ENCODE measurements around the gene SP8. TPM values are rescaled to one million over a fixed set of nuclear protein-coding genes. Genes with fewer than 3 reads are reported as not detected.

The SP8 gene
- total RNA-seq, 2 experiments from 2014 or later: 0.07 TPM; not detected in 1

- Mint-ChIP-seq H3K4me1 (ENCODE audit: low read depth) (peaks cover 13% of the 10 kb centered on the region), H3K36me3 (ENCODE audit: low read depth) (peaks cover 5% of the 10 kb centered on the region), H3K9me3 (peaks cover 3% of the 10 kb centered on the region), H3K27me3 (ENCODE audit: low read depth) (peaks cover 79% of the 10 kb centered on the region), H3K4me3 (no peak overlapping the region), H3K27ac (no peak overlapping the region)
- CTCF ChIA-PET: no interaction called here
- intact Hi-C loops (cut with micrococcal nuclease): no loop called here
- DNase-seq: no peak
Measured at GRCh38 chr7:20793248-20793647, 6.6 kb upstream of the SP8 start.

GRCh38 chr7:20791538-20792434 lies 5.1 kb upstream of the SP8 start:
- intact Hi-C loops (cut with micrococcal nuclease): no loop called here
- CTCF ChIA-PET: no interaction called here
- peaks cover 3% of the 10 kb centered on the region for H3K9me3 Mint-ChIP-seq
- H3K36me3 Mint-ChIP-seq (ENCODE audit: low read depth): peaks cover 8% of the 10 kb centered on the region
- H3K4me1 Mint-ChIP-seq (ENCODE audit: low read depth): peaks cover 9% of the 10 kb centered on the region
- H3K4me3 Mint-ChIP-seq: no peak overlapping the region
- H3K27ac Mint-ChIP-seq: no peak overlapping the region
- no peak for DNase-seq
- peaks cover 83% of the 10 kb centered on the region for H3K27me3 Mint-ChIP-seq (ENCODE audit: low read depth)

GRCh38 chr7:20790375-20790774 lies 3.7 kb upstream of the SP8 start:
- intact Hi-C loops (cut with micrococcal nuclease): no loop called here
- Mint-ChIP-seq H3K36me3 (ENCODE audit: low read depth) (peaks cover 8% of the 10 kb centered on the region), H3K9me3 (peaks cover 3% of the 10 kb centered on the region), H3K4me3 (no peak overlapping the region), H3K27me3 (ENCODE audit: low read depth) (peaks cover 84% of the 10 kb centered on the region), H3K4me1 (ENCODE audit: low read depth) (peaks cover 19% of the 10 kb centered on the region), H3K27ac (no peak overlapping the region)
- DNase-seq: no peak
- CTCF ChIA-PET: interaction anchor here (0.6 to 1.6 kb wide), 2 partner anchors 11 to 1223 kb away, joined by 4 to 5 read pairs; no protein-coding TSS in a partner anchor

- intact Hi-C loops (cut with micrococcal nuclease): loop anchor here (5.0 to 10.0 kb wide), 5 partner anchors 716 to 1294 kb away; partner anchors contain the start of genes CDCA7L, DNAH11 and POLR1F
- CTCF ChIA-PET: interaction anchor here (0.9 kb wide), 1 partner anchor 8 kb away, joined by 3 read pairs; no protein-coding TSS in a partner anchor
Measured at GRCh38 chr7:20788420-20788990, 1.8 kb upstream of the SP8 start.

GRCh38 chr7:20787660-20788419 lies 1.2 kb upstream of the SP8 start:
- peak overlapping the region; percentile 69 for H3K4me3 Mint-ChIP-seq
- intact Hi-C loops (cut with micrococcal nuclease): loop anchor here (2.0 to 10.0 kb wide), 6 partner anchors 639 to 1294 kb away; partner anchors contain the start of genes CDCA7L, DNAH11 and POLR1F
- DNase-seq: no peak
- CTCF ChIA-PET: no interaction called here
- H3K27ac Mint-ChIP-seq: no peak overlapping the region
- peaks cover 75% of the 10 kb centered on the region for H3K27me3 Mint-ChIP-seq (ENCODE audit: low read depth)
- peaks cover 4% of the 10 kb centered on the region for H3K9me3 Mint-ChIP-seq
- H3K36me3 Mint-ChIP-seq (ENCODE audit: low read depth): peaks cover 10% of the 10 kb centered on the region
- peaks cover 27% of the 10 kb centered on the region for H3K4me1 Mint-ChIP-seq (ENCODE audit: low read depth)

More at GRCh38 chr7:20788420-20788990, 1.8 kb upstream of the SP8 start:
- peaks cover 25% of the 10 kb centered on the region for H3K4me1 Mint-ChIP-seq (ENCODE audit: low read depth)
- H3K27me3 Mint-ChIP-seq (ENCODE audit: low read depth): peaks cover 76% of the 10 kb centered on the region
- peaks cover 5% of the 10 kb centered on the region for H3K9me3 Mint-ChIP-seq
- H3K4me3 Mint-ChIP-seq: no peak overlapping the region
- H3K36me3 Mint-ChIP-seq (ENCODE audit: low read depth): peaks cover 10% of the 10 kb centered on the region
- no peak for DNase-seq
- no peak overlapping the region for H3K27ac Mint-ChIP-seq

- CTCF ChIA-PET: interaction anchor here (1.5 kb wide), 1 partner anchor 10 kb away, joined by 3 read pairs; no protein-coding TSS in a partner anchor
- H3K9me3 Mint-ChIP-seq: peaks cover 2% of the 10 kb centered on the region
- H3K27ac Mint-ChIP-seq: no peak overlapping the region
Measured at GRCh38 chr7:20786421-20786778, 286 bp downstream of the SP8 start.

GRCh38 chr7:20786049-20786412 lies 655 bp downstream of the SP8 start:
- H3K27ac Mint-ChIP-seq: no peak overlapping the region
- CTCF ChIA-PET: interaction anchor here (1.5 kb wide), 1 partner anchor 9 kb away, joined by 3 read pairs; no protein-coding TSS in a partner anchor
- H3K4me3 Mint-ChIP-seq: peak overlapping the region; percentile 69
- peaks cover 70% of the 10 kb centered on the region for H3K27me3 Mint-ChIP-seq (ENCODE audit: low read depth)
- H3K9me3 Mint-ChIP-seq: peaks cover 2% of the 10 kb centered on the region
- intact Hi-C loops (cut with micrococcal nuclease): loop anchor here (1.0 to 10.0 kb wide), 8 partner anchors 10 to 1296 kb away; partner anchors contain the start of genes CDCA7L, DNAH11 and POLR1F
- peaks cover 7% of the 10 kb centered on the region for H3K36me3 Mint-ChIP-seq (ENCODE audit: low read depth)
- H3K4me1 Mint-ChIP-seq (ENCODE audit: low read depth): peaks cover 24% of the 10 kb centered on the region
- no peak for DNase-seq

More at GRCh38 chr7:20786421-20786778, 286 bp downstream of the SP8 start:
- intact Hi-C loops (cut with micrococcal nuclease): loop anchor here (1.0 to 10.0 kb wide), 8 partner anchors 10 to 1296 kb away; partner anchors contain the start of genes CDCA7L, DNAH11 and POLR1F
- Mint-ChIP-seq H3K36me3 (ENCODE audit: low read depth) (peaks cover 8% of the 10 kb centered on the region), H3K27me3 (ENCODE audit: low read depth) (peaks cover 74% of the 10 kb centered on the region), H3K4me3 (peak overlapping the region; percentile 69), H3K4me1 (ENCODE audit: low read depth) (peaks cover 26% of the 10 kb centered on the region)
- no peak for DNase-seq

- Mint-ChIP-seq H3K4me1 (ENCODE audit: low read depth) (peaks cover 24% of the 10 kb centered on the region), H3K36me3 (ENCODE audit: low read depth) (peaks cover 7% of the 10 kb centered on the region), H3K9me3 (peaks cover 4% of the 10 kb centered on the region), H3K4me3 (peak overlapping the region; percentile 69), H3K27ac (no peak overlapping the region), H3K27me3 (ENCODE audit: low read depth) (peaks cover 72% of the 10 kb centered on the region)
- CTCF ChIA-PET: interaction anchor here (1.5 kb wide), 1 partner anchor 9 kb away, joined by 3 read pairs; no protein-coding TSS in a partner anchor
- DNase-seq: no peak
- intact Hi-C loops (cut with micrococcal nuclease): loop anchor here (1.0 to 10.0 kb wide), 8 partner anchors 9 to 1297 kb away; partner anchors contain the start of genes CDCA7L, DNAH11 and POLR1F
Measured at GRCh38 chr7:20785157-20786048, 1.3 kb downstream of the SP8 start.

GRCh38 chr7:20784388-20785156 lies 2.1 kb downstream of the SP8 start:
- H3K36me3 Mint-ChIP-seq (ENCODE audit: low read depth): peaks cover 7% of the 10 kb centered on the region
- intact Hi-C loops (cut with micrococcal nuclease): loop anchor here (5.0 to 10.0 kb wide), 5 partner anchors 720 to 1298 kb away; partner anchors contain the start of genes CDCA7L, DNAH11 and POLR1F
- H3K4me3 Mint-ChIP-seq: no peak overlapping the region
- H3K9me3 Mint-ChIP-seq: peaks cover 4% of the 10 kb centered on the region
- H3K27me3 Mint-ChIP-seq (ENCODE audit: low read depth): peaks cover 72% of the 10 kb centered on the region
- peaks cover 24% of the 10 kb centered on the region for H3K4me1 Mint-ChIP-seq (ENCODE audit: low read depth)
- CTCF ChIA-PET: no interaction called here
- peak; percentile 35 for DNase-seq
- H3K27ac Mint-ChIP-seq: no peak overlapping the region

- H3K27me3 Mint-ChIP-seq (ENCODE audit: low read depth): peaks cover 77% of the 10 kb centered on the region
- H3K4me3 Mint-ChIP-seq: peak overlapping the region; percentile 59
- intact Hi-C loops (cut with micrococcal nuclease): loop anchor here (1.0 to 10.0 kb wide), 5 partner anchors 13 to 1079 kb away; partner anchors contain the start of genes DNAH11 and POLR1F
- peaks cover 7% of the 10 kb centered on the region for H3K36me3 Mint-ChIP-seq (ENCODE audit: low read depth)
- peaks cover 24% of the 10 kb centered on the region for H3K4me1 Mint-ChIP-seq (ENCODE audit: low read depth)
- no peak overlapping the region for H3K27ac Mint-ChIP-seq
- CTCF ChIA-PET: no interaction called here
- peaks cover 4% of the 10 kb centered on the region for H3K9me3 Mint-ChIP-seq
- DNase-seq: peak; percentile 17
Measured at GRCh38 chr7:20783700-20784387, 2.8 kb downstream of the SP8 start.

Data from activated naive CD4-positive, alpha-beta T cell treated with anti-CD3 and anti-CD28 coated beads for 36 hours (primary cell).